ENCODE measurements around the gene FTO.
"Not testable (repeated sequence)": the region's sequence is repeated elsewhere in the genome, so short reads cannot be mapped to it uniquely, and the experiment has no call there.

The FTO gene

GRCh38 chr16:53864819-53865493 is 161.0 kb downstream of the FTO start:
- no peak for DNase-seq (ENCODE audit: low read depth)

- no peak for DNase-seq (ENCODE audit: low read depth)
Observed at GRCh38 chr16:53865494-53865863, 161.5 kb downstream of the FTO start.

- no peak for DNase-seq (ENCODE audit: low read depth)
Observed at GRCh38 chr16:53866520-53866919, 162.6 kb downstream of the FTO start.

GRCh38 chr16:53870831-53871230 is 166.9 kb downstream of the FTO start:
- no peak for DNase-seq (ENCODE audit: low read depth)

GRCh38 chr16:53872248-53873221 is 168.6 kb downstream of the FTO start:
- no peak for DNase-seq (ENCODE audit: low read depth)

- DNase-seq (ENCODE audit: low read depth): no peak
Observed at GRCh38 chr16:53876811-53877210, 172.9 kb downstream of the FTO start.

- no peak for DNase-seq (ENCODE audit: low read depth)
Observed at GRCh38 chr16:53878216-53878615, 174.3 kb downstream of the FTO start.

- DNase-seq (ENCODE audit: low read depth): no peak
Observed at GRCh38 chr16:53881371-53881770, 177.4 kb downstream of the FTO start.

- no peak for DNase-seq (ENCODE audit: low read depth)
Observed at GRCh38 chr16:53882310-53882709, 178.4 kb downstream of the FTO start.

GRCh38 chr16:53884748-53885147 is 180.8 kb downstream of the FTO start:
- no peak for DNase-seq (ENCODE audit: low read depth)

- DNase-seq (ENCODE audit: low read depth): no peak
Observed at GRCh38 chr16:53886482-53887378, 182.8 kb downstream of the FTO start.

- DNase-seq (ENCODE audit: low read depth): no peak
Observed at GRCh38 chr16:53888222-53888621, 184.3 kb downstream of the FTO start.

GRCh38 chr16:53890877-53891276 is 186.9 kb downstream of the FTO start:
- DNase-seq (ENCODE audit: low read depth): not testable (repeated sequence)

GRCh38 chr16:53891409-53892139 is 187.6 kb downstream of the FTO start:
- DNase-seq (ENCODE audit: low read depth): no peak

GRCh38 chr16:53892155-53892554 is 188.2 kb downstream of the FTO start:
- DNase-seq (ENCODE audit: low read depth): no peak

GRCh38 chr16:53893731-53894435 is 189.9 kb downstream of the FTO start:
- DNase-seq (ENCODE audit: low read depth): no peak

- no peak for DNase-seq (ENCODE audit: low read depth)
Observed at GRCh38 chr16:53894686-53895085, 190.7 kb downstream of the FTO start.

- no peak for DNase-seq (ENCODE audit: low read depth)
Observed at GRCh38 chr16:53895433-53895832, 191.5 kb downstream of the FTO start.

- no peak for DNase-seq (ENCODE audit: low read depth)
Observed at GRCh38 chr16:53895851-53896250, 191.9 kb downstream of the FTO start.

GRCh38 chr16:53896722-53897121 is 192.8 kb downstream of the FTO start:
- DNase-seq (ENCODE audit: low read depth): no peak

GRCh38 chr16:53898993-53899392 is 195.0 kb downstream of the FTO start:
- no peak for DNase-seq (ENCODE audit: low read depth)

Data from stimulated activated CD8-positive, alpha-beta memory T cell treated with anti-CD3 and anti-CD28 coated beads, Interleukin-7, amount 100 ng/mL, for 24 hours (primary cell).